ENCODE results near the gene HAVCR1.
A peak's percentile ranks its signal among the peaks of the same experiment; 100 is the strongest.
"Not testable (repeated sequence)": the region's sequence is repeated elsewhere in the genome, so short reads cannot be mapped to it uniquely, and the experiment has no call there.

HAVCR1 gene

DNA sequence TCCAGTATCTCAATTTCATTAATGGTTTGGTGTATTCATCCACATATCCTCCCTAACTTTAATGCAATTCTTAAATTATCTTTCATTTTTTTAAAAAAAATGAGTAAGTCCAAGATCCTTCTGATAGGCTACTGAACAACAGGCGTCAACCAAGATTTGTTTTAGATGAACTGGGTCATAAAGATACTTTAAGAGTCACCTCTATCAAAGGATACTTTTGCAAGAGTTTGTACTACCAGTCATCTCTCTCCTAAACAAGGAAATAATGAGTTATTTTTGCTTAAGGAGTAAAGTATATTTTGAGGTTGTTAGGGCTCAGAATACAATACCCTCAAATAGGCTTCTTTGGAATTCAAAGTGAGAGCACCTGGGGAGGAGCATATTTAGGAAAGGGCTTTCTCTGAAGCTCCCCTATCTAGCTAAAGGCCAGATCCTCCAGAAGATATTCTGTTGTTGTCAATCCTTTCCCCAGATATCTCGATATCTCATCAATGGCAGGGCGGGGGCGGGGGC, 25.8 kb downstream of the HAVCR1 start:
- FAIRE-seq = no peak
- no peak for TF ChIP-seq POLR2AphosphoS5 (IDR thresholded peaks at IDR 0.05; ENCODE audit: low read depth, low read length)
- TF ChIP-seq PAX5 (IDR thresholded peaks at IDR 0.05; ENCODE audit: insufficient read depth, low read length, severe bottlenecking) = no peak
- no peak for TF ChIP-seq POU2F2 (IDR thresholded peaks at IDR 0.05; ENCODE audit: low read depth, low read length)
- TF ChIP-seq POLR2A (IDR thresholded peaks at IDR 0.05; ENCODE audit: low read depth, low read length) = no peak
- TF ChIP-seq SPI1 (IDR thresholded peaks at IDR 0.05; ENCODE audit: low read depth, low read length) = no peak
- no peak for TF ChIP-seq TAF1 (IDR thresholded peaks at IDR 0.05; ENCODE audit: low read depth, low read length)
- DNase-seq (ENCODE audit: insufficient read length, low spot score) = no peak

DNA sequence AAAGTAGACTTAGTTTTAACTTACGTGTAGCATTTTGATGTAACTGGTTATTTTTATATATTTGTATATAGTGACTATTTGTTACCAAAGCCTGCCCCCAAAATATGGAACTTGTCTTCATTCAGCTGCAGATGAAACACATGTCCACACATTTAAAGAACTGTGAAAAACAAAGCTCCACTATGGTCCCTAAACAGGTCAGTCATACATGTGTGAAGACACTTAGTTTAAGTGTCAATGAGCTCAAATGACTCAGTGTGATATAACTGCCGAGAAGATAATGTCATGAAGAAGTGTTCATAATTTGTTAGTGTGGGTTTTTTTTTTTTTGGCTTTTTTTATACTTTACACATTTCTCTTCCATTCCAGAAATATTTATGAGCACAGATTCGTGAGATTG, 28.2 kb downstream of the HAVCR1 start:
- DNase-seq (ENCODE audit: insufficient read length, low spot score) (no peak), FAIRE-seq (no peak)
- TF ChIP-seq POLR2A (IDR thresholded peaks at IDR 0.05; ENCODE audit: low read depth, low read length) (no peak), POU2F2 (IDR thresholded peaks at IDR 0.05; ENCODE audit: low read depth, low read length) (no peak), POLR2AphosphoS5 (IDR thresholded peaks at IDR 0.05; ENCODE audit: low read depth, low read length) (no peak), TAF1 (IDR thresholded peaks at IDR 0.05; ENCODE audit: low read depth, low read length) (no peak), PAX5 (IDR thresholded peaks at IDR 0.05; ENCODE audit: insufficient read depth, low read length, severe bottlenecking) (no peak), SPI1 (IDR thresholded peaks at IDR 0.05; ENCODE audit: low read depth, low read length) (no peak)

DNA sequence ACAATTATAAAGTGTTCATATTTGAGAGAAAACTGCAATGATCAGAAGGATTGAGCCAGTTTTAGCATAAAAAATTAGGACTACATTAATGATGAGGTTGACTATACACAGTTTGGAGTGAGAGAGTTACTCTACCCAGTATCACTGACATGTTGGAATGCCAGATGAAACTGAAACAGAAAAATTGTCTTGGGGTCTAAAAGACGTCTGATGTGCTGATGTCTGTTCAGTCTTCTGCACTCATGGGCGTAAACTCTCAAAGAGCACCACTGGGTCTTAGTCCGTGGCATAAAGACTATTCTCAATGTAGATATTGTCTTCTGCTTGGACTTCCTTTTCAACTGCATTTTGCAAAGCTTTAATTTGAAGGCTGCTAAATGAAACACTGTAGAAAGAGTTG, 29.5 kb downstream of the HAVCR1 start:
- no peak for TF ChIP-seq PAX5 (IDR thresholded peaks at IDR 0.05; ENCODE audit: insufficient read depth, low read length, severe bottlenecking)
- no peak for TF ChIP-seq POLR2AphosphoS5 (IDR thresholded peaks at IDR 0.05; ENCODE audit: low read depth, low read length)
- TF ChIP-seq SPI1 (IDR thresholded peaks at IDR 0.05; ENCODE audit: low read depth, low read length) = no peak
- TF ChIP-seq POLR2A (IDR thresholded peaks at IDR 0.05; ENCODE audit: low read depth, low read length) = no peak
- no peak for TF ChIP-seq TAF1 (IDR thresholded peaks at IDR 0.05; ENCODE audit: low read depth, low read length)
- no peak for TF ChIP-seq POU2F2 (IDR thresholded peaks at IDR 0.05; ENCODE audit: low read depth, low read length)
- FAIRE-seq = peak; percentile 69
- no peak for DNase-seq (ENCODE audit: insufficient read length, low spot score)

DNA sequence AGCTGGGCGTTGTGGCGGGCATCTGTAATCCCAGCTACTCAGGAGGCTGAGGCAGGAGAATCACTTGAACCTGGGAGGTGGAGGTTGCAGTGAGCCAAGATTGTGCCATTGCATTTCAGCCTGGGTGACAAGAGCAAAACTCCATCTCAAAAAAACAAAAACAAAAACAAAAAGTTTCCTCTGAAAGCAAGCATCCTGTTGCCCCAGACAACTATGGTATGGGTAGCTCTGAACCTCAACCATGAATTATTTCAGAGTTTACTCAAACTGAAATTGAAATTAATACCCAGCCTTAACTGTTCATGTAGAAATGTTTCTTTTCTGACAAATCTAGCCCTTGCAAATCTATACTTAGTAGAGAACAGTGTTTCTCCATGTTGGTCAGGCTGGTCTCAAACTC, 31.3 kb downstream of the HAVCR1 start:
- not testable (repeated sequence) for DNase-seq (ENCODE audit: insufficient read length, low spot score)
- peak; percentile 81 for FAIRE-seq

DNA sequence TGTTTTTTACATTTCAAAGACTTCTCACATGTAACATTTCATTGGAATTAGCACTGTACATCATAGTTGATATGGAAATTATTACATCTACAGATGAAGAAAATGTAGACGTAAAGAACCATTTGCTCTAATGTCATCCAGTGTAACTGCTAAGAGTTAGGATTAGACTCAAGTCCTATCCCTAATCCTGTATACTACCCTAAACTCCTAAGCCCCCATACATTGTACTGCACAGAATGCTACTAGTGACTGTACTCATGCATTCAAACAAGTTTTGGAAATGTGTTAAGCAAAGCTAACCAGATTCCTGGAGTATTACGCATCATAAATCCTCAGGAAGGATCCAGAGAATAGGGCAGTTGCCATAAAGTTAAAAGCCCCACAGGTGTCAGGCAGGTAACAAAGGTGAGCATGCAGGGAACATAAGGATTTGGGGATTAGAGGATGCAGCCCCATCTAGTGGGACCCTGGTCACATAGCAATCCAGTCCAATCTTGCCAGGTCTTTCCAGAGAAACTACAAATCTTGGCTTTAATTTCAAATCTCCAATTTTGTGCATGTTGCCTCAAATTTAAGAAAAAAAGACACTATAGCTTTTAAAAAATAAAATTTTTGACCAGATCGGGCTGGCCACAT, 32.0 kb downstream of the HAVCR1 start:
- FAIRE-seq = peak; percentile 55
- TF ChIP-seq POLR2A (IDR thresholded peaks at IDR 0.05; ENCODE audit: low read depth, low read length) (no peak), TAF1 (IDR thresholded peaks at IDR 0.05; ENCODE audit: low read depth, low read length) (no peak), SPI1 (IDR thresholded peaks at IDR 0.05; ENCODE audit: low read depth, low read length) (no peak), POU2F2 (IDR thresholded peaks at IDR 0.05; ENCODE audit: low read depth, low read length) (no peak), PAX5 (IDR thresholded peaks at IDR 0.05; ENCODE audit: insufficient read depth, low read length, severe bottlenecking) (no peak), POLR2AphosphoS5 (IDR thresholded peaks at IDR 0.05; ENCODE audit: low read depth, low read length) (no peak)
- DNase-seq (ENCODE audit: insufficient read length, low spot score) = no peak

DNA sequence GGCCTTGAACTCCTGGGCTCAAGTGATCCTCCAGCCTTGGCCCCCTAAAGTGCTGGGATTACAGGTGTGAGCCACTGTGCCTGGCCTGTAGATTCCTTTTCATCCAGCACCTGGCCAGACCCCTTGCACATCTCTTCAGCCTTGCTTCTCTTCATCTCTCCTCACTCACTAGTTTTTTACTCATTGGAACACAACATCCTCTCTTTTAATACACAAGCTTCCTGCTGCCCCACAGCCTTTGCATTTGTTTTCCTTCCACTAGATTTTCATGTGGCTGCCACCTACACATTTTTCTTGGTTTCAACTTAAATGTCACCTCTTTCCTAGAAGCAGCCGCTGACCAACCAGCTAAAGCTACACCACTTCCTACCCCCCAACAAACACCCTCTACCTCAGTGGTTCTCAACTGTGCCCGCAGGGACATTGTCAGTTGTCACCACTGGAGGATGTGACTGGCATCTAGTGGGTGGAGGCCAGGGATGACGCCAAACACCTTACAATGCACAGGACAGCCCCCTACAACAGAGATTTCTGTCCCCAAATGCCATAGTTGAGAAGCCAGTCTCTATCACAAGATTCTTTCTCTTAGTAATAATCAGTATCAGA, 33.7 kb downstream of the HAVCR1 start:
- no peak for DNase-seq (ENCODE audit: insufficient read length, low spot score)
- no peak for TF ChIP-seq POLR2A (IDR thresholded peaks at IDR 0.05; ENCODE audit: low read depth, low read length)
- no peak for TF ChIP-seq POLR2AphosphoS5 (IDR thresholded peaks at IDR 0.05; ENCODE audit: low read depth, low read length)
- TF ChIP-seq TAF1 (IDR thresholded peaks at IDR 0.05; ENCODE audit: low read depth, low read length) = no peak
- peak; percentile 19; the same call in 1 of the 2 replicates for TF ChIP-seq SPI1 (IDR thresholded peaks at IDR 0.05; ENCODE audit: low read depth, low read length)
- TF ChIP-seq POU2F2 (IDR thresholded peaks at IDR 0.05; ENCODE audit: low read depth, low read length) = no peak
- TF ChIP-seq PAX5 (IDR thresholded peaks at IDR 0.05; ENCODE audit: insufficient read depth, low read length, severe bottlenecking) = no peak
- FAIRE-seq = peak; percentile 78

DNA sequence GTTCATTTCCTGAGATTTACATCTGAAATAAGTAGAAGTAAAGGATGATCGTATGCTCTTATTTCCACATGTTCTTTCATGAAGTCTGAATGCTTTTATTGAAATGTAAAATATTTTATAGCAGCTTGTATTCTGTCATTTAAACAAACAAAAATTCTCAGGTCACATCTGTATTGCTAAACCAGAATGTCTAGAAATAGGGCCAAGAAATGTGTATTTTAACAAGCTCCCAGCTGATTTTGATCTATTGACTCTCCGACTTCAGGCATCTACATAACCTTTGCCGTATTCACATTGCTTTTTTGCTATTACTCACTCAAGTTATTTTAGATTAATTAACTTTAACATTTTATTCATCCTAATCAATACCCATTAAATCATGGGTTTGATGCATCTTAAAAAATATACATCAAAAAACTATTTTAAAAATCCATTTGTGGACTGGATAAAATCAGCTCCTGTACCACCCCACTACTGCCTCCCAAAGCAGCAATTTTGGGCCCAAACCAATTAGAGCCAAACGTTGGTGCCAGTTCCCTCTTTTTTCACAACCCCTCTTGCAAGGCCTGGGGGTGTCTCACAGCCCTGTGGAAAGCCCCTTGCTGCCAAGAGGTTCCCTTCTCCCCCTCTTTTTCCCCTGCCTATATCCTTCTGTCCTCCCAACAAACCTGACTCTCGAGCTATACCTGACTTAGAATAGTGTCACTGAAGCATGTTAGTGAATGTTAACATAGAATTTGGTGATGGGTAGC, 34.5 kb downstream of the HAVCR1 start:
- TF ChIP-seq SPI1 (IDR thresholded peaks at IDR 0.05; ENCODE audit: low read depth, low read length) (peak; percentile 59), POLR2A (IDR thresholded peaks at IDR 0.05; ENCODE audit: low read depth, low read length) (no peak)
- FAIRE-seq (no peak), DNase-seq (ENCODE audit: insufficient read length, low spot score) (no peak)

DNA sequence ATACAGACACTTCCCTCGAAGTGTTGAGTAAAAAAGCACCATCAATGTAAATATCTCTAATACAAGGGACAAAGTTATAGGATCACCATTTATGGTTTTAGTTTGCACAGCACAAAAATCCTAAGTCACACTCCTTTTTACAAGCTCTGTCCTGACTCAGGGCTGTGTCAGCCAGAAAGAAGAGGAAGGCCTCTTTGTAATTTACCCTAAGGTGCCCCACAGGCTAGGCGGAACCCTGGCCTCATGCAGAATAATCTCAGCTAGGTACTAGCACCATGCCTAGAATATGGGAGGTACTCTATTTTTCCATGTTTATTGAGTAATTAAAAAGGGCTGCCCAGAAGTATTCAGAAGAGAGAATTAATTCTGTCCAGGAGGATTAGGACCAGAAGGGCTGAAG, 36.9 kb downstream of the HAVCR1 start:
- FAIRE-seq = no peak
- TF ChIP-seq PAX5 (IDR thresholded peaks at IDR 0.05; ENCODE audit: insufficient read depth, low read length, severe bottlenecking) (no peak), TAF1 (IDR thresholded peaks at IDR 0.05; ENCODE audit: low read depth, low read length) (no peak), POU2F2 (IDR thresholded peaks at IDR 0.05; ENCODE audit: low read depth, low read length) (no peak), POLR2A (IDR thresholded peaks at IDR 0.05; ENCODE audit: low read depth, low read length) (no peak), SPI1 (IDR thresholded peaks at IDR 0.05; ENCODE audit: low read depth, low read length) (no peak), POLR2AphosphoS5 (IDR thresholded peaks at IDR 0.05; ENCODE audit: low read depth, low read length) (no peak)
- no peak for DNase-seq (ENCODE audit: insufficient read length, low spot score)

DNA sequence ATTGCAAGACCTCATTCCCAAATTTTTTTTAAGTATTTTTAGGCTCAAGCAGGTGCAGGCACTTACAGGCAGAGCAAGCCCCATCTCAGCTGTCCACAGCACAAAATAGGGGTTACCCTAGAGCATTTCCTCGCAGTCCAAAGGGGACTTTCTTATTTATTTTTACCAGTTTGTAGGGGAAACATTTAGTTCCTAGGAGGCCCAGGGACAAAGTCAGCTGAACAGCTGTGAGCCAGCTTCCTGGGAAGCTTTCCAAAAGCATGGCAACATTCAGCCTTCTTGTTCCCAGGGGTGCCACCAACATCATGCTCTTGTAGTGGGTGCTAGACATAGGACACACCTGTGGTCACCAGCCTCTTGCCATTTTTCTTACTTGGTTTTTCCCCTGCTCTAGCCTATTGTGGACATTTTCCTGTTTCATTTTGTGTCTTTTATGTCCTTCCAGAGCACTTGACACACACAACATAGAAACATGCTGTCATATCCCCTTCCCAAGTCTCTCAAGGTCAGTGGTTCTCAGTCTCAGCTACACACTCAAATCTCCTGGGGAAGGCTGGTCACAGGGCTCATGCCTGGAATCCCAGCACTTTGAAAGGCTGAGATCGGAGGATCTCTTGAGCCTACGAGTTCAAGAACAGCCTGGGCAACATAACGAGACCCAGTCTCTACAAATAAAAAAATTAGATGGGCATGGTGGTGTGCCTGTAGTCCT, 38.2 kb downstream of the HAVCR1 start:
- FAIRE-seq (peak; percentile 47), DNase-seq (ENCODE audit: insufficient read length, low spot score) (no peak)
- TF ChIP-seq POLR2A (IDR thresholded peaks at IDR 0.05; ENCODE audit: low read depth, low read length) (no peak), POU2F2 (IDR thresholded peaks at IDR 0.05; ENCODE audit: low read depth, low read length) (no peak), PAX5 (IDR thresholded peaks at IDR 0.05; ENCODE audit: insufficient read depth, low read length, severe bottlenecking) (no peak), SPI1 (IDR thresholded peaks at IDR 0.05; ENCODE audit: low read depth, low read length) (no peak), TAF1 (IDR thresholded peaks at IDR 0.05; ENCODE audit: low read depth, low read length) (no peak), POLR2AphosphoS5 (IDR thresholded peaks at IDR 0.05; ENCODE audit: low read depth, low read length) (no peak)
